A549 (cell line): ENCODE results near the gene HIC1. TPM values are rescaled to one million over a fixed set of nuclear protein-coding genes. Genes with fewer than 3 reads are reported as not detected.

ENCODE experiments used
- ATAC-seq, 2 experiments: fragments of 200-7000 bp in 1 of 2; fragments of >200 bp in 1 of 2; cut with Nextera tagmentation in 1 of 2; cut with Tn5 transposase in 1 of 2; 3 replicates each; pipeline versions ENCODE4 v1.8.0 to v1.9.1; 2018 to 2020; ENCODE audit warnings: mild to moderate bottlenecking in 1 of 2, moderate library complexity in 1 of 2
- CTCF ChIA-PET: fragments of 300-600 bp; sonication (Branson Sonifier 250); formaldehyde crosslinking; extraction: SDS; loops from one replicate; lab custom pipeline; 2021; ENCODE audit warnings: antibody characterized with exemption, inconsistent platforms; lab: Yijun Ruan, JAX
- POLR2A ChIA-PET: fragments of 350-600 bp; formaldehyde crosslinking; extraction: SDS; loops from one replicate; lab custom pipeline; 2021; ENCODE audit warnings: antibody characterized with exemption, inconsistent platforms; lab: Yijun Ruan, JAX
- DNase-seq, 2 experiments: peaks; one replicate each; pipeline versions ENCODE4 v3.0.0 to v3.0.0-alpha.2; 2011 to 2016; ENCODE audit warnings: low read depth in 1 of 2, low spot score in 1 of 2
- FAIRE-seq: peaks from 2 replicates; lab custom pipeline; 2011; peaks lifted over from hg19 to GRCh38; lab: Jason Lieb, UNC
- H3K27ac ChIP-seq, 2 experiments: fragments of >200 bp; sonication (Bioruptor Twin); formaldehyde crosslinking; 3 replicates each; pipeline ENCODE4 v1.5.1; 2016 to 2017
- H3K4me1 ChIP-seq: fragments of >200 bp; sonication (Bioruptor Twin); formaldehyde crosslinking; 3 replicates; pipeline ENCODE4 v1.6.1; 2016
- H3K4me2 ChIP-seq: fragments of >200 bp; sonication (Bioruptor Twin); formaldehyde crosslinking; 3 replicates; pipeline ENCODE4 v1.6.1; 2016
- H3K4me3 ChIP-seq: fragments of >200 bp; sonication (Bioruptor Twin); formaldehyde crosslinking; 3 replicates; pipeline ENCODE4 v1.5.1; 2016
- H3K9me3 ChIP-seq: fragments of >200 bp; sonication (Bioruptor Twin); formaldehyde crosslinking; 3 replicates; pipeline ENCODE4 v1.6.1; 2016
- BCL3 ChIP-seq: fragments of >200 bp; sonication (Bioruptor Twin); formaldehyde crosslinking; IDR thresholded peaks from 3 replicates; pipeline ENCODE4 v1.6.1; 2016
- BHLHE40 ChIP-seq: IDR thresholded peaks from 2 replicates; pipeline ENCODE4 v1.6.1; 2012; ENCODE audit warnings: low read depth, low read length, inconsistent platforms
- CBX2 ChIP-seq: fragments of 200-600 bp; sonication (generic); IDR thresholded peaks from 2 replicates; pipeline ENCODE4 v1.6.1; 2016; ENCODE audit warnings: low read depth, mild to moderate bottlenecking, borderline replicate concordance
- CEBPB ChIP-seq, 2 experiments: fragments of >200 bp in 1 of 2; sonication (Bioruptor Twin) in 1 of 2; formaldehyde crosslinking in 1 of 2; IDR thresholded peaks; 2 replicates each; pipeline ENCODE4 v1.6.1; 2012 to 2016
- CHD4 ChIP-seq: fragments of 200-600 bp; sonication (generic); IDR thresholded peaks from 2 replicates; pipeline ENCODE4 v1.6.1; 2016; ENCODE audit warnings: antibody characterized with exemption, mild to moderate bottlenecking, borderline replicate concordance
- ELK1 ChIP-seq: fragments of 150-350 bp; IDR thresholded peaks from 2 replicates; pipeline ENCODE4 v1.6.1; 2014; ENCODE audit warnings: low read depth, mild to moderate bottlenecking, low read length
- EP300 ChIP-seq, 2 experiments: fragments of >200 bp; sonication (Bioruptor Twin); formaldehyde crosslinking; IDR thresholded peaks; 2 replicates in 1 of 2; 3 replicates in 1 of 2; pipeline ENCODE4 v1.6.1; 2016 to 2017
- ESRRA ChIP-seq: fragments of 150-350 bp; IDR thresholded peaks from 2 replicates; pipeline ENCODE4 v1.6.1; 2014; ENCODE audit warnings: mild to moderate bottlenecking, low read length, borderline replicate concordance
- HDAC2 ChIP-seq: fragments of 200-600 bp; sonication (generic); IDR thresholded peaks from 2 replicates; pipeline ENCODE4 v1.6.1; 2016
- HOXA7 ChIP-seq: fragments of 250-450 bp; sonication (Bioruptor Pico); IDR thresholded peaks from 2 replicates; pipeline ENCODE4 v1.5.0; 2020; ENCODE audit warnings: mild to moderate bottlenecking, moderate library complexity
- HOXB13 ChIP-seq: fragments of 250-450 bp; sonication (Bioruptor Pico); IDR thresholded peaks from 2 replicates; pipeline ENCODE4 v1.5.0; 2020; ENCODE audit warnings: low read depth, mild to moderate bottlenecking, moderate library complexity
- HOXB5 ChIP-seq: fragments of 250-450 bp; sonication (Bioruptor Pico); IDR thresholded peaks from 2 replicates; pipeline ENCODE4 v1.5.0; 2020; ENCODE audit warnings: mild to moderate bottlenecking, moderate library complexity
- JUNB ChIP-seq: fragments of >200 bp; sonication (Bioruptor Twin); formaldehyde crosslinking; IDR thresholded peaks from 2 replicates; pipeline ENCODE4 v1.6.1; 2016
- KDM1A ChIP-seq: fragments of 200-600 bp; sonication (generic); IDR thresholded peaks from 2 replicates; pipeline ENCODE4 v1.6.1; 2016; ENCODE audit warnings: low read depth, mild to moderate bottlenecking
- MYC ChIP-seq: IDR thresholded peaks from 2 replicates; pipeline ENCODE4 v1.6.1; 2012; ENCODE audit warnings: mild to moderate bottlenecking, inconsistent platforms, low read length, improper control_type of control experiment, borderline replicate concordance
- NFE2L2 ChIP-seq: fragments of 150-350 bp; conservative IDR thresholded peaks from 2 replicates; pipeline ENCODE4 v1.6.1; 2014; ENCODE audit warnings: low read length
- NPAS2 ChIP-seq: fragments of 250-450 bp; sonication (Bioruptor Pico); IDR thresholded peaks from 2 replicates; pipeline ENCODE4 v1.8.0; 2022; ENCODE audit warnings: mild to moderate bottlenecking, moderate library complexity, borderline replicate concordance
- PHF8 ChIP-seq: fragments of 200-600 bp; sonication (generic); IDR thresholded peaks from 2 replicates; pipeline ENCODE4 v1.6.1; 2016; ENCODE audit warnings: low read depth, mild to moderate bottlenecking, antibody characterized with exemption, moderate library complexity, borderline replicate concordance
- POLR2AphosphoS2 ChIP-seq: conservative IDR thresholded peaks from 2 replicates; pipeline ENCODE4 v1.6.1; 2012; ENCODE audit warnings: low read length, improper control_type of control experiment, inconsistent platforms
- RAD21 ChIP-seq, 2 experiments: fragments of >200 bp in 1 of 2; sonication (Bioruptor Twin) in 1 of 2; formaldehyde crosslinking in 1 of 2; IDR thresholded peaks in 1 of 2; conservative IDR thresholded peaks in 1 of 2; 2 replicates in 1 of 2; 3 replicates in 1 of 2; pipeline ENCODE4 v1.6.1; 2012 to 2018; ENCODE audit warnings: inconsistent platforms in 1 of 2
- SMC3 ChIP-seq: fragments of >200 bp; sonication (Bioruptor Twin); formaldehyde crosslinking; IDR thresholded peaks from 3 replicates; pipeline ENCODE4 v1.6.1; 2018; ENCODE audit warnings: inconsistent platforms
- TP53 ChIP-seq: fragments of 250-450 bp; sonication (Bioruptor Pico); IDR thresholded peaks from 2 replicates; pipeline ENCODE4 v1.5.0; 2021; ENCODE audit warnings: mild to moderate bottlenecking, moderate library complexity
- USF2 ChIP-seq: fragments of 450-650 bp; IDR thresholded peaks from 2 replicates; pipeline ENCODE4 v1.6.1; 2014; ENCODE audit warnings: antibody characterized with exemption
- ZC3H11A ChIP-seq: fragments of 450-650 bp; IDR thresholded peaks from 2 replicates; pipeline ENCODE4 v1.6.1; 2014; ENCODE audit warnings: antibody characterized with exemption, mild to moderate bottlenecking
- ZFP36 ChIP-seq: fragments of 450-650 bp; IDR thresholded peaks from 2 replicates; pipeline ENCODE4 v1.6.1; 2014; ENCODE audit warnings: borderline replicate concordance; ENCODE audit not compliant: partially characterized antibody
- ZSCAN20 ChIP-seq: fragments of 250-450 bp; sonication (Bioruptor Pico); IDR thresholded peaks from 2 replicates; pipeline ENCODE4 v1.8.0; 2022; ENCODE audit warnings: mild to moderate bottlenecking, moderate library complexity
- WGBS: methylation state at CpG from one replicate; pipeline ENCODE4 v1.1.6; 2017; ENCODE audit errors: missing lambda C conversion rate; 5-methylcytosine and 5-hydroxymethylcytosine counted together
- polyA plus RNA-seq, 4 experiments: library from polyadenylated mRNA; depleted of rRNA in 3 of 4; stranded (reverse); fragments of >200 nt; fragmentation: RNase III in 1 of 4; extraction: RNeasy Plus Mini Kit Qiagen cat#74134 plus additional on column Dnase treatment in 1 of 4; gene quantifications; 2 replicates in 3 of 4; 3 replicates in 1 of 4; pipeline ENCODE4 v1.2.3, GENCODE V29; 2011 to 2017

Gene HIC1
- polyA plus RNA-seq, 2 of the 4 experiments (the other 2 are of a cell fraction) = 0.13 to 1.3 TPM

DNA sequence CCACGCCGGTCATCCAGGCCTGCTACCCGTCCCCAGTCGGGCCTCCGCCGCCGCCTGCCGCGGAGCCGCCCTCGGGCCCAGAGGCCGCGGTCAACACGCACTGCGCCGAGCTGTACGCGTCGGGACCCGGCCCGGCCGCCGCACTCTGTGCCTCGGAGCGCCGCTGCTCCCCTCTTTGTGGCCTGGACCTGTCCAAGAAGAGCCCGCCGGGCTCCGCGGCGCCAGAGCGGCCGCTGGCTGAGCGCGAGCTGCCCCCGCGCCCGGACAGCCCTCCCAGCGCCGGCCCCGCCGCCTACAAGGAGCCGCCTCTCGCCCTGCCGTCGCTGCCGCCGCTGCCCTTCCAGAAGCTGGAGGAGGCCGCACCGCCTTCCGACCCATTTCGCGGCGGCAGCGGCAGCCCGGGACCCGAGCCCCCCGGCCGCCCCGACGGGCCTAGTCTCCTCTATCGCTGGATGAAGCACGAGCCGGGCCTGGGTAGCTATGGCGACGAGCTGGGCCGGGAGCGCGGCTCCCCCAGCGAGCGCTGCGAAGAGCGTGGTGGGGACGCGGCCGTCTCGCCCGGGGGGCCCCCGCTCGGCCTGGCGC lies 2.4 kb downstream of the HIC1 start:
- H3K4me1 ChIP-seq = 0 out of 3 replicates have a peak, but pooled peaks cover 5% of the 10 kb centered on the region
- ATAC-seq = no peak
- no peak for DNase-seq
- H3K27ac ChIP-seq = no peak overlapping the region
- CTCF ChIA-PET = interaction anchor here (0.9 to 9.1 kb wide), 29 partner anchors 12 to 304 kb away, joined by 3 to 492 read pairs (median 8); partner anchors contain the start of gene OVCA2
- H3K9me3 ChIP-seq = no peaks in the 10 kb centered on the region
- TF ChIP-seq NPAS2 (CRISPR knock-in tag) (no peak), BCL3 (no peak), USF2 (no peak), CHD4 (no peak), POLR2AphosphoS2 (no peak), BHLHE40 (no peak), RAD21 (conservative IDR thresholded peaks at IDR 0.05 in 1 of 2, IDR thresholded peaks at IDR 0.05 in 1 of 2) (no peak), MYC (no peak), SMC3 (no peak), ELK1 (no peak), CBX2 (no peak), KDM1A (no peak), HDAC2 (no peak), HOXB13 (CRISPR knock-in tag) (no peak)
- no peak overlapping the region for H3K4me2 ChIP-seq
- POLR2A ChIA-PET = interaction anchor here (1.2 kb wide), 1 partner anchor 187 kb away, joined by 3 read pairs; no protein-coding TSS in a partner anchor
- no peak for FAIRE-seq
- whole genome bisulfite sequencing = 96% methylated on average over 65 of the region's 81 CpGs
- H3K4me3 ChIP-seq = no peak overlapping the region

DNA sequence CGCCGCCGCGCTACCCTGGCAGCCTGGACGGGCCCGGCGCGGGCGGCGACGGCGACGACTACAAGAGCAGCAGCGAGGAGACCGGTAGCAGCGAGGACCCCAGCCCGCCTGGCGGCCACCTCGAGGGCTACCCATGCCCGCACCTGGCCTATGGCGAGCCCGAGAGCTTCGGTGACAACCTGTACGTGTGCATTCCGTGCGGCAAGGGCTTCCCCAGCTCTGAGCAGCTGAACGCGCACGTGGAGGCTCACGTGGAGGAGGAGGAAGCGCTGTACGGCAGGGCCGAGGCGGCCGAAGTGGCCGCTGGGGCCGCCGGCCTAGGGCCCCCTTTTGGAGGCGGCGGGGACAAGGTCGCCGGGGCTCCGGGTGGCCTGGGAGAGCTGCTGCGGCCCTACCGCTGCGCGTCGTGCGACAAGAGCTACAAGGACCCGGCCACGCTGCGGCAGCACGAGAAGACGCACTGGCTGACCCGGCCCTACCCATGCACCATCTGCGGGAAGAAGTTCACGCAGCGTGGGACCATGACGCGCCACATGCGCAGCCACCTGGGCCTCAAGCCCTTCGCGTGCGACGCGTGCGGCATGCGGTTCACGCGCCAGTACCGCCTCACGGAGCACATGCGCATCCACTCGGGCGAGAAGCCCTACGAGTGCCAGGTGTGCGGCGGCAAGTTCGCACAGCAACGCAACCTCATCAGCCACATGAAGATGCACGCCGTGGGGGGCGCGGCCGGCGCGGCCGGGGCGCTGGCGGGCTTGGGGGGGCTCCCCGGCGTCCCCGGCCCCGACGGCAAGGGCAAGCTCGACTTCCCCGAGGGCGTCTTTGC lies 3.1 kb downstream of the HIC1 start:
- H3K27ac ChIP-seq = no peak overlapping the region
- H3K4me1 ChIP-seq = 0 out of 3 replicates have a peak, but pooled peaks cover 5% of the 10 kb centered on the region
- DNase-seq (no peak), ATAC-seq (no peak), FAIRE-seq (no peak)
- no peak overlapping the region for H3K4me2 ChIP-seq
- ChIA-PET POLR2A (interaction anchor here (0.6 to 1.4 kb wide), 3 partner anchors 174 to 246 kb away, joined by 3 to 5 read pairs (median 4); partner anchors contain the start of genes SMG6 and SRR), CTCF (interaction anchor here (0.7 to 9.1 kb wide), 57 partner anchors 12 to 303 kb away, joined by 3 to 492 read pairs (median 5); partner anchors contain the start of genes OVCA2 and RTN4RL1)
- no peaks in the 10 kb centered on the region for H3K9me3 ChIP-seq
- no peak overlapping the region for H3K4me3 ChIP-seq
- WGBS = 79% methylated on average over 84 of the region's 98 CpGs
- no peak for TF ChIP-seq PHF8
- TF ChIP-seq TP53 (CRISPR knock-in tag) = no peak
- no peak for TF ChIP-seq BCL3
- no peak for TF ChIP-seq JUNB
- no peak for TF ChIP-seq CHD4
- no peak for TF ChIP-seq ZC3H11A
- TF ChIP-seq ZFP36 = no peak
- TF ChIP-seq HOXA7 (CRISPR knock-in tag) = no peak
- no peak for TF ChIP-seq EP300 (IDR thresholded peaks at IDR 0.05)
- no peak for TF ChIP-seq ESRRA
- TF ChIP-seq CEBPB (IDR thresholded peaks at IDR 0.05) = no peak
- no peak for TF ChIP-seq USF2
- TF ChIP-seq NFE2L2 = no peak
- TF ChIP-seq BHLHE40 = no peak
- no peak for TF ChIP-seq ZSCAN20 (CRISPR knock-in tag)
- no peak for TF ChIP-seq HOXB5 (CRISPR knock-in tag)
